GM12878 (cell line): Measurements from ENCODE around the gene ZG16. TPM values are rescaled to one million over a fixed set of nuclear protein-coding genes. Genes with fewer than 3 reads are reported as not detected.
A peak's percentile ranks its signal among the peaks of the same experiment; 100 is the strongest.

Source experiments
- ATAC-seq: fragments of 200-7000 bp; cut with Tn5 transposase; 3 replicates; pipeline ENCODE4 v1.9.1; 2020; ENCODE audit warnings: mild to moderate bottlenecking, moderate library complexity
- BruUV-seq: library from RNA; stranded (reverse); fragments of 400-500 nt; replicated peaks from 2 replicates; lab custom pipeline; 2021; lab: Mats Ljungman, UMichigan
- CTCF ChIA-PET: fragments of 300-600 bp; sonication (Branson Sonifier 250); formaldehyde crosslinking; extraction: SDS; loops from one replicate; lab custom pipeline; 2021; ENCODE audit warnings: inconsistent platforms; lab: Yijun Ruan, JAX
- POLR2A ChIA-PET: fragments of 350-600 bp; formaldehyde crosslinking; extraction: SDS; loops from one replicate; lab custom pipeline; 2021; ENCODE audit warnings: inconsistent platforms; lab: Charles Lee
- RAD21 ChIA-PET: fragments of 300-600 bp; sonication (Branson Sonifier 250); formaldehyde crosslinking; loops from one replicate; lab custom pipeline; 2023; ENCODE audit warnings: antibody characterized with exemption; ENCODE audit not compliant: unreplicated experiment; lab: Charles Lee
- SMC1A ChIA-PET: fragments of 300-600 bp; sonication (Branson Sonifier 250); formaldehyde crosslinking; loops from one replicate; lab custom pipeline; 2023; ENCODE audit not compliant: unreplicated experiment, uncharacterized antibody; lab: Charles Lee
- DNase-seq: peaks from one replicate; pipeline ENCODE4 v3.0.0-alpha.2; 2011; ENCODE audit warnings: low read depth, low spot score
- FAIRE-seq: peaks from 3 replicates; lab custom pipeline; 2011; peaks lifted over from hg19 to GRCh38; lab: Jason Lieb, UNC
- H2AFZ ChIP-seq: 2 replicates; pipeline ENCODE4 v1.6.0; 2011; ENCODE audit warnings: low read depth, low read length, control low read depth; ENCODE audit not compliant: control insufficient read depth
- H3K27ac ChIP-seq: 2 replicates; pipeline ENCODE4 v1.5.1; 2011; ENCODE audit warnings: control low read depth; ENCODE audit not compliant: control insufficient read depth, insufficient read depth
- H3K27me3 ChIP-seq, 2 experiments: replicated peaks in 1 of 2; 2 replicates each; pipeline versions ENCODE4 v1.6.0 to v1.6.1; 2011; ENCODE audit warnings: low read length in 1 of 2; ENCODE audit not compliant: control insufficient read depth in 2 of 2, insufficient read depth in 2 of 2
- H3K36me3 ChIP-seq, 2 experiments: 2 replicates each; pipeline ENCODE4 v1.5.1; 2011; ENCODE audit warnings: low read length in 1 of 2; ENCODE audit not compliant: control insufficient read depth in 2 of 2, insufficient read depth in 2 of 2
- H3K4me1 ChIP-seq: 2 replicates; pipeline ENCODE4 v1.6.1; 2011; ENCODE audit warnings: mild to moderate bottlenecking, low read length, moderate library complexity, mixed read lengths; ENCODE audit not compliant: control insufficient read depth, insufficient read depth
- H3K4me2 ChIP-seq: 2 replicates; pipeline ENCODE4 v1.6.0; 2011; ENCODE audit warnings: control low read depth; ENCODE audit not compliant: control insufficient read depth, insufficient read depth
- H3K4me3 ChIP-seq: fragments of 200-600 bp; sonication (generic); 2 replicates; pipeline ENCODE4 v1.5.1; 2016
- H3K79me2 ChIP-seq: 2 replicates; pipeline ENCODE4 v1.6.0; 2011; ENCODE audit warnings: low read length; ENCODE audit not compliant: control insufficient read depth, insufficient read depth
- H3K9ac ChIP-seq: 2 replicates; pipeline ENCODE4 v1.8.0; 2011; ENCODE audit warnings: low read length, control low read depth, mixed read lengths; ENCODE audit not compliant: control insufficient read depth, insufficient read depth
- H3K9me3 ChIP-seq: replicated peaks from 3 replicates; pipeline ENCODE4 v1.5.1; 2011; ENCODE audit warnings: mild to moderate bottlenecking, low read length; ENCODE audit not compliant: control insufficient read depth, insufficient read depth
- H4K20me1 ChIP-seq: 2 replicates; pipeline ENCODE4 v1.6.0; 2011; ENCODE audit not compliant: control insufficient read depth, insufficient read depth
- FOXM1 ChIP-seq: IDR thresholded peaks from 2 replicates; pipeline ENCODE4 v1.6.1; 2012; ENCODE audit warnings: low read depth, mild to moderate bottlenecking, inconsistent platforms, low read length, moderate library complexity
- HDAC2 ChIP-seq: fragments of 200-600 bp; sonication (generic); IDR thresholded peaks from 2 replicates; pipeline ENCODE4 v1.6.1; 2017
- HDGF ChIP-seq: fragments of 450-650 bp; IDR thresholded peaks from 2 replicates; pipeline ENCODE4 v1.6.1; 2016; ENCODE audit warnings: antibody characterized with exemption
- JUNB ChIP-seq: IDR thresholded peaks from 2 replicates; pipeline ENCODE4 v1.6.1; 2016; ENCODE audit warnings: antibody characterized with exemption, mild to moderate bottlenecking
- MEF2B ChIP-seq: fragments of 450-650 bp; IDR thresholded peaks from 2 replicates; pipeline ENCODE4 v1.6.1; 2018; ENCODE audit warnings: mild to moderate bottlenecking, moderate library complexity; ENCODE audit not compliant: partially characterized antibody, poor library complexity, severe bottlenecking
- POLR2A ChIP-seq: IDR thresholded peaks from 2 replicates; pipeline ENCODE4 v1.6.1; 2011; ENCODE audit warnings: low read depth, mild to moderate bottlenecking, low read length
- POLR2AphosphoS2 ChIP-seq: IDR thresholded peaks from 2 replicates; pipeline ENCODE4 v1.6.1; 2011; ENCODE audit warnings: low read depth, mild to moderate bottlenecking, low read length, improper control_type of control experiment, moderate library complexity
- POU2F2 ChIP-seq: IDR thresholded peaks from 3 replicates; pipeline ENCODE4 v1.6.1; 2011; ENCODE audit warnings: low read depth, mild to moderate bottlenecking, low read length, borderline replicate concordance
- RUNX3 ChIP-seq: IDR thresholded peaks from 2 replicates; pipeline ENCODE4 v1.6.1; 2012; ENCODE audit warnings: low read length, inconsistent platforms
- SRF ChIP-seq, 2 experiments: IDR thresholded peaks; 2 replicates each; pipeline ENCODE4 v1.6.1; 2011; ENCODE audit warnings: low read depth in 2 of 2, low read length in 2 of 2, mild to moderate bottlenecking in 1 of 2, moderate library complexity in 1 of 2
- YY1 ChIP-seq: IDR thresholded peaks from 2 replicates; pipeline ENCODE4 v1.6.1; 2011; ENCODE audit warnings: low read depth, mild to moderate bottlenecking, low read length
- WGBS: methylation state at CpG from one replicate; pipeline ENCODE4 v1.1.6; 2016; ENCODE audit warnings: low lambda C conversion rate; ENCODE audit not compliant: insufficient replicate concordance, insufficient coverage; ENCODE audit errors: missing lambda C conversion rate; 5-methylcytosine and 5-hydroxymethylcytosine counted together
- in situ Hi-C: fragments of 300-500 bp; cut with MboI; formaldehyde crosslinking; loops from 9 replicates; pipeline ENCODE4 v1.14.3; 2018; ENCODE audit warnings: mixed read lengths
- intact Hi-C: fragments of 100-400 bp; cut with micrococcal nuclease; formaldehyde crosslinking; loops from one replicate; pipeline ENCODE4 v1.14.2; 2022; ENCODE audit not compliant: unreplicated experiment
- polyA plus RNA-seq, 11 experiments: library from polyadenylated mRNA; depleted of rRNA in 4 of 11; unstranded in 6 of 11; stranded (reverse) in 5 of 11; fragments of >200 nt; fragmentation: Nextera tagmentation in 4 of 11; fragmentation: Illumina TruSeq in 1 of 11; extraction: Ambion mirVana in 4 of 11; extraction: Trizol in 1 of 11; gene quantifications; 1 replicate in 1 of 11; 2 replicates in 10 of 11; pipeline versions ENCODE4 v1.2.1 to v1.2.3, GENCODE V29; 2011 to 2016; ENCODE audit warnings: inconsistent platforms in 2 of 11, missing spikeins in 2 of 11, low read depth in 1 of 11
- total RNA-seq, 4 experiments: library from RNA; depleted of rRNA in 3 of 4; stranded (reverse); fragments of >200 nt in 3 of 4; fragmentation: Illumina TruSeq in 1 of 4; extraction: Trizol in 1 of 4; gene quantifications; 2 replicates each; pipeline versions ENCODE4 v1.2.1 to v1.2.3, GENCODE V29; 2013 to 2021
- TF ChIP-seq, protein P1 (sequence below): fragments of 450-650 bp; IDR thresholded peaks from 2 replicates; pipeline ENCODE4 v1.6.1; 2017; ENCODE audit warnings: mild to moderate bottlenecking

ZG16 gene
- total and polyA plus RNA-seq, 10 of the 15 experiments (the other 5 are each of a cell fraction or from before 2014, with no cell fraction given) = not detected

DNA sequence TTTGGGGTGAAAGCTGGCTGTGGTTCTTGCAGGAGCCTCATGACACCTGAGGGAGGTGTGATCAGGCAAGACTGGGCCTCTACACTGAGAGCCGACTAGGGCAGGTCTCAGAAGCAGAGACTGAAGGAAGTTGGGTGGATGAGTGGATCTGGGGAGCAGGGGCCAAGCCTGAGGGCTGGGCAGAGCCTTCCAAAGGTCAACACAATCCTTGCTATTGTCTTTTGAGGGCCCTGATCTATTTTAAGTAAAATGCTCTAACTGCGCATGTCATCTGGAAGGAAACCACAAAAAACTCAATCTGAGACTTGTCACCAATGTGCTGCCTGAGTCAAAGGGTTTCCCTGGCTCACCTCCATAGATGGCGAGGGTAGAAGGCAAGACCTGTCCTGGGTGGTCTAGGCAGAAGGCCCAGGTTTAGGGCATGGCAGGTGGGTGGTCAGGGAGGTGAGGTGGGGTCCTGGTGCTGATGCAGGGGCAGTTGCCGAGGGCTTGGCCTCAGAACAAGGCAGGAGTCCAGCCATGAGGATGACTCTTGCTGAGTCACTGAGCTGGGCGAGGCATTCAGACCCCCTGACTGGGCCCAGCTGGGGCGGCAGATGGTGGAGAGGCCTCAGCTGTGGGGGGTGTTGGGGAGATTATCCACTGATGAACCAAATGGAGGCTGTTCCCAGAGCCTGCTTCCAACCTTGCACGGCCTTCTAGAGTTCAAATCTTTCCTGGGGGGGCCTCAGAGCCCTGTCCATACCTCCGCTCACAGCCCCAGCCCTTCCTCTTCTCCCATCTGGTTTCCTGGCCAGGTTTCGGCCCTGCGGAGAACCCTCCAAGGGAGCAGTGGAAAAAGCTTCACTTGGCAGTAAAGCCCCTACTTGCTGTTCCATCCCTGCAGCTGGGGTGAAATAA, 47.3 kb downstream of the ZG16 start:
- H3K27me3 ChIP-seq = no peaks in the 10 kb centered on the region
- ChIA-PET SMC1A (interaction anchor here (1.3 to 1.6 kb wide), 2 partner anchors 9 to 23 kb away, joined by 3 to 12 read pairs; partner anchors contain the start of gene PAGR1), POLR2A (interaction anchor here (0.5 kb wide), 1 partner anchor 26 kb away, joined by 3 read pairs; no protein-coding TSS in a partner anchor), CTCF (interaction anchor here (0.9 to 6.4 kb wide), 2 partner anchors 17 to 22 kb away, joined by 3 to 55 read pairs; no protein-coding TSS in a partner anchor), RAD21 (interaction anchor here (0.6 to 1.4 kb wide), 4 partner anchors 13 to 23 kb away, joined by 3 to 4 read pairs (median 4); no protein-coding TSS in a partner anchor)
- FAIRE-seq = peak; percentile 78
- H4K20me1 ChIP-seq = 0 out of 2 replicates have a peak, but pooled peaks cover 3% of the 10 kb centered on the region
- in situ Hi-C loops = no loop called here
- TF ChIP-seq FOXM1 (no peak), POLR2AphosphoS2 (no peak), POLR2A (peak; percentile 44; the same call in 1 of the 2 replicates), HDAC2 (no peak), MEF2B (peak; percentile 13), YY1 (peak; percentile 50; the same call in 1 of the 2 replicates), JUNB (peak; percentile 66), RUNX3 (peak; percentile 91), POU2F2 (0 out of 3 replicates have a peak, but pooled peaks have one; percentile 11), SRF (IDR thresholded peaks at IDR 0.05; ENCODE audit: low read depth in 2 of 2, low read length in 2 of 2) (peak in 1 of 2 experiments; percentile 44; a peak in 1 of 4 replicates), HDGF (0 out of 2 replicates have a peak, but pooled peaks have one; percentile 29)
- TF ChIP-seq, protein P1, sequence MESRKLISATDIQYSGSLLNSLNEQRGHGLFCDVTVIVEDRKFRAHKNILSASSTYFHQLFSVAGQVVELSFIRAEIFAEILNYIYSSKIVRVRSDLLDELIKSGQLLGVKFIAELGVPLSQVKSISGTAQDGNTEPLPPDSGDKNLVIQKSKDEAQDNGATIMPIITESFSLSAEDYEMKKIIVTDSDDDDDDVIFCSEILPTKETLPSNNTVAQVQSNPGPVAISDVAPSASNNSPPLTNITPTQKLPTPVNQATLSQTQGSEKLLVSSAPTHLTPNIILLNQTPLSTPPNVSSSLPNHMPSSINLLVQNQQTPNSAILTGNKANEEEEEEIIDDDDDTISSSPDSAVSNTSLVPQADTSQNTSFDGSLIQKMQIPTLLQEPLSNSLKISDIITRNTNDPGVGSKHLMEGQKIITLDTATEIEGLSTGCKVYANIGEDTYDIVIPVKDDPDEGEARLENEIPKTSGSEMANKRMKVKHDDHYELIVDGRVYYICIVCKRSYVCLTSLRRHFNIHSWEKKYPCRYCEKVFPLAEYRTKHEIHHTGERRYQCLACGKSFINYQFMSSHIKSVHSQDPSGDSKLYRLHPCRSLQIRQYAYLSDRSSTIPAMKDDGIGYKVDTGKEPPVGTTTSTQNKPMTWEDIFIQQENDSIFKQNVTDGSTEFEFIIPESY = no peak
- no peaks in the 10 kb centered on the region for H3K9me3 ChIP-seq
- peaks cover 11% of the 10 kb centered on the region for H3K4me1 ChIP-seq
- DNase-seq = no peak
- peak overlapping the region; percentile 46; the same call in 1 of the 2 replicates for H3K9ac ChIP-seq
- peaks cover 46% of the 10 kb centered on the region for H3K79me2 ChIP-seq
- H3K4me3 ChIP-seq = no peak overlapping the region
- H2AFZ ChIP-seq = no peak overlapping the region; the same call in 1 of the 2 replicates
- H3K4me2 ChIP-seq = peak overlapping the region; percentile 70
- 42% methylated on average over 10 of the region's 10 CpGs for WGBS
- intact Hi-C loops = no loop called here
- no TSS peak for BruUV-seq
- peak; percentile 56 for ATAC-seq
- no peaks in the 10 kb centered on the region; a peak in 1 of 4 replicates for H3K36me3 ChIP-seq
- H3K27ac ChIP-seq = peak overlapping the region; percentile 16
